ENCODE data around the gene SENP1. TPM values are rescaled to one million over a fixed set of nuclear protein-coding genes. Genes with fewer than 3 reads are reported as not detected.

Gene SENP1
- total and polyA plus RNA-seq, 4 donors = 3.5 to 30.8 (median 12.9) TPM

DNA sequence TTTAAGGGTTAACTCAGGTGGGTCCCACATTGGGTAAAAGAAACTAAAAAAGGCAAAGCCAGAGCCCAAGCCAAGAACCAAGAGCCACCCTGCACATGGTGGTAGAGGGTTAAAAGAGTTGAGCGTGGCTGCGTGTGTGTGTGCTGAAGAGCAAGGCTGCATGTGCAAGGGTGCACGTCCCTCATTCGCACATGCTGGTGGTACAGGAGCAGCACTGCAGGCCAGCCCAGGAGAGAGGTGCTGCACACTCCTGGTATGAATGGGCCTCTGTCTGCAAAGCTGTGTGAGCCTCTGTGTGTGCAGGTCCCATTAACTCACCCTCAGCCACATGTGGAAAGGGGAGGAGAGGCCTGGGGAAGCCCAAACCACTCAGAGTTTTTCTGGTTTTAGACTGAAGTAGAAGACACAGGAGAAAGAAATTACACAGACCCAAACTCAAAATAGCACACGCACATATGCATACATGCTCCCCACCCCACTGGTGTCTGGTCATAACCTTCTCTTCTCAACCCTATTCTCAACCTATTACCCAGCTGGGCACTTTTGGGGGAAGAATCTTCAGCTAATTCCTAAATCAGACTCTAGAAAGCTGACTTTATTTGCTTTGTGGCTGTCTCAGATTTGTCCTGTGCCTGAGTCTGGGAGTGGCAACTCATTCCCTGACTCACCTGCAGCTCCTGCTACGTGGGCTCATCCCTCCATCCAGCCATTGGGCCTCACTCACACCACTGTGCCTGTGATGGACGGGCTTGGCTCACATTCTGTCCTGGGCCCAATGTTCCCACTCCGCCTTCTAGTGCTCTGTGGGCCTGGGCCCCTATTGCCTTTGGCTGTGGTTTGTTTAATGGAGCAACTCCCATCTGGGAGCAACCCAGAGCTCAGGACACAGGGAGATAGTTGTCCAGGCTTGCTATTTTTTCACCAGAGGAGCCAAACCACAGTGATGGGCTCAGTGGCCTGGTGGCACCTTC lies 70.8 kb downstream of the SENP1 start:
- Histone ChIP-seq H3K9ac (ENCODE audit: insufficient read depth in 1 of 2, low read length in 2 of 2) (no peak overlapping the region), H3K4me1 (ENCODE audit: control insufficient read depth in 5 of 5, insufficient read depth in 5 of 5, low read length in 5 of 5) (peaks cover 0 to 28% (median 11%) of the 10 kb centered on the region in 5 donors), H3K4me3 (no peak overlapping the region), H3K36me3 (ENCODE audit: control insufficient read depth in 4 of 4, insufficient read depth in 4 of 4, low read length in 4 of 4) (no peaks in the 10 kb centered on the region), H3K27ac (ENCODE audit: low read depth in 1 of 2, low read length in 1 of 2) (no peak overlapping the region), H3K9me3 (ENCODE audit: control insufficient read depth in 4 of 4, insufficient read depth in 3 of 4, low read length in 3 of 4) (no peaks in the 10 kb centered on the region), H3K27me3 (ENCODE audit: control insufficient read depth in 3 of 3, insufficient read depth in 3 of 3, low read length in 2 of 3) (no peaks in the 10 kb centered on the region)
- WGBS, 2 donors = 93 to 96% methylated on average over 8 of the region's 8 CpGs
- TF ChIP-seq, protein P1, sequence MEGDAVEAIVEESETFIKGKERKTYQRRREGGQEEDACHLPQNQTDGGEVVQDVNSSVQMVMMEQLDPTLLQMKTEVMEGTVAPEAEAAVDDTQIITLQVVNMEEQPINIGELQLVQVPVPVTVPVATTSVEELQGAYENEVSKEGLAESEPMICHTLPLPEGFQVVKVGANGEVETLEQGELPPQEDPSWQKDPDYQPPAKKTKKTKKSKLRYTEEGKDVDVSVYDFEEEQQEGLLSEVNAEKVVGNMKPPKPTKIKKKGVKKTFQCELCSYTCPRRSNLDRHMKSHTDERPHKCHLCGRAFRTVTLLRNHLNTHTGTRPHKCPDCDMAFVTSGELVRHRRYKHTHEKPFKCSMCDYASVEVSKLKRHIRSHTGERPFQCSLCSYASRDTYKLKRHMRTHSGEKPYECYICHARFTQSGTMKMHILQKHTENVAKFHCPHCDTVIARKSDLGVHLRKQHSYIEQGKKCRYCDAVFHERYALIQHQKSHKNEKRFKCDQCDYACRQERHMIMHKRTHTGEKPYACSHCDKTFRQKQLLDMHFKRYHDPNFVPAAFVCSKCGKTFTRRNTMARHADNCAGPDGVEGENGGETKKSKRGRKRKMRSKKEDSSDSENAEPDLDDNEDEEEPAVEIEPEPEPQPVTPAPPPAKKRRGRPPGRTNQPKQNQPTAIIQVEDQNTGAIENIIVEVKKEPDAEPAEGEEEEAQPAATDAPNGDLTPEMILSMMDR (IDR thresholded peaks at IDR 0.05; ENCODE audit: control extremely low read depth, extremely low read depth) = no peak
- DNase-seq (peak in 2 of 3 donors; percentile 61 to 63), ATAC-seq (ENCODE audit: insufficient read depth, low FRiP score) (no peak)

DNA sequence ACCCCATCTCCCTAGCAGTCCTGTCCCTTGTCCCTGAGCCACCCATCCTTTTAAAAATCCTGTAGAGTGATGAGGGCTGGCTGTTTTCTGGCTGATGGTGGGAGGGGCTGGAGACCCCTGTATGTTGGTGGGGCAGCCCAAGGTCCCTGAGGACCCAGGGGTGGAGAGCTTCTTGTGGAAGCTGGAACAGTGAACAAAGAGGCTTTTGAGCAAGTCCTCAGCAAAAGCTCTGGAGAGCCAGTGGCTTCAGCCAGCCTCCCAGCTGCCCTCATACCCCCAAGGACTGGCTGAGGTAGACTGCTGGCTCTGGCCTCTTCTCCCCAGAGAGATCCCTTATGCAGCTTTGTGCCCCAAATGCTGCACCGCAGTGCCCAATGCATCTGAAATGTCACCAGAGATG lies 72.4 kb downstream of the SENP1 start:
- Histone ChIP-seq H3K9ac (ENCODE audit: insufficient read depth in 1 of 2, low read length in 2 of 2) (no peak overlapping the region), H3K36me3 (ENCODE audit: control insufficient read depth in 4 of 4, insufficient read depth in 4 of 4, low read length in 4 of 4) (no peaks in the 10 kb centered on the region), H3K9me3 (ENCODE audit: control insufficient read depth in 4 of 4, insufficient read depth in 3 of 4, low read length in 3 of 4) (no peaks in the 10 kb centered on the region), H3K4me1 (ENCODE audit: control insufficient read depth in 5 of 5, insufficient read depth in 5 of 5, low read length in 5 of 5) (peaks cover 0 to 35% (median 11%) of the 10 kb centered on the region in 5 donors), H3K27me3 (ENCODE audit: control insufficient read depth in 3 of 3, insufficient read depth in 3 of 3, low read length in 2 of 3) (no peaks in the 10 kb centered on the region), H3K4me3 (no peak overlapping the region), H3K27ac (ENCODE audit: low read depth in 1 of 2, low read length in 1 of 2) (no peak overlapping the region)
- TF ChIP-seq, protein P1 (IDR thresholded peaks at IDR 0.05; ENCODE audit: control extremely low read depth, extremely low read depth) = no peak
- ATAC-seq (ENCODE audit: insufficient read depth, low FRiP score) (no peak), DNase-seq (no peak)
- 100% methylated on average over 1 of the region's 1 CpG for WGBS, 2 donors

DNA sequence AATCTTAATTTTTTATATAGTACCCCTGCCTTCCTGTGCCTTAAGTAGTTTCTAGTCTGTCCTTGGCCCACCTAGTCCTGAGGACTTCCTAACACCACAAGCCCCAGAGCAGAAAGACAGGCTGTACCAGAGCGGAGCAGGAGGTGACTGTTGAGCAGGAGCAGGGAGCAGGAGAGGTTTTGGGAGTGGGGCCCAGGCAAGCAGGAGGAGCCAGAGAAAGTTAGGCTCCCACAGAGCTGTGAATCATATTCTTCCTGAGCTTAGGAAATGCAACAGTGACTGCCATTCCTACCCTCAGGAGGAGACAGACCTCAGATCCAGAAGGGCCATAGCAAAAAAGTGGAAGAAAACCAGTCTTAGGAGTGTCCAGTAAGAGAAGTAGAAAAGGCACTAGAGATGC lies 73.3 kb downstream of the SENP1 start:
- peaks cover 0 to 32% (median 8%) of the 10 kb centered on the region in 5 donors for H3K4me1 ChIP-seq (ENCODE audit: control insufficient read depth in 5 of 5, insufficient read depth in 5 of 5, low read length in 5 of 5)
- no peak overlapping the region for H3K27ac ChIP-seq (ENCODE audit: low read depth in 1 of 2, low read length in 1 of 2)
- ATAC-seq (ENCODE audit: insufficient read depth, low FRiP score) (no peak), DNase-seq (no peak)
- no peak overlapping the region for H3K9ac ChIP-seq (ENCODE audit: insufficient read depth in 1 of 2, low read length in 2 of 2)
- H3K4me3 ChIP-seq = no peak overlapping the region
- WGBS, 2 donors = 98 to 100% methylated on average over 1 of the region's 1 CpG
- H3K27me3 ChIP-seq (ENCODE audit: control insufficient read depth in 3 of 3, insufficient read depth in 3 of 3, low read length in 2 of 3) = no peaks in the 10 kb centered on the region
- H3K9me3 ChIP-seq (ENCODE audit: control insufficient read depth in 4 of 4, insufficient read depth in 3 of 4, low read length in 3 of 4) = no peaks in the 10 kb centered on the region
- TF ChIP-seq, protein P1 (IDR thresholded peaks at IDR 0.05; ENCODE audit: control extremely low read depth, extremely low read depth) = no peak
- H3K36me3 ChIP-seq (ENCODE audit: control insufficient read depth in 4 of 4, insufficient read depth in 4 of 4, low read length in 4 of 4) = no peaks in the 10 kb centered on the region
